HG02884 (cell line): ENCODE data around the gene DNM3.

Experiments
- ATAC-seq: cut with Tn5 transposase; IDR thresholded peaks from one replicate; pipeline ENCODE4 v1.9.1; 2021; ENCODE audit warnings: mild to moderate bottlenecking, moderate library complexity; ENCODE audit not compliant: unreplicated experiment

Gene DNM3

GRCh38 chr1:172089768-172090510, 248.6 kb downstream of the DNM3 start:
- no peak for ATAC-seq

GRCh38 chr1:172090511-172090817, 249.2 kb downstream of the DNM3 start:
- no peak for ATAC-seq

- ATAC-seq = no peak
Observed at GRCh38 chr1:172095846-172096245, 254.5 kb downstream of the DNM3 start.

GRCh38 chr1:172105230-172105629, 263.9 kb downstream of the DNM3 start:
- ATAC-seq = no peak

- ATAC-seq = no peak
Observed at GRCh38 chr1:172107316-172107975, 266.1 kb downstream of the DNM3 start.

GRCh38 chr1:172108161-172108893, 267.0 kb downstream of the DNM3 start:
- no peak for ATAC-seq

- no peak for ATAC-seq
Observed at GRCh38 chr1:172109359-172109758, 268.1 kb downstream of the DNM3 start.

- ATAC-seq = no peak
Observed at GRCh38 chr1:172112576-172112975, 271.3 kb downstream of the DNM3 start.

- ATAC-seq = no peak
Observed at GRCh38 chr1:172117800-172118199, 276.5 kb downstream of the DNM3 start.

- ATAC-seq = no peak
Observed at GRCh38 chr1:172118618-172119017, 277.3 kb downstream of the DNM3 start.

- no peak for ATAC-seq
Observed at GRCh38 chr1:172119184-172119583, 277.9 kb downstream of the DNM3 start.

GRCh38 chr1:172120381-172120780, 279.1 kb downstream of the DNM3 start:
- no peak for ATAC-seq

GRCh38 chr1:172121081-172121717, 279.9 kb downstream of the DNM3 start:
- no peak for ATAC-seq

- ATAC-seq = no peak
Observed at GRCh38 chr1:172122381-172122780, 281.1 kb downstream of the DNM3 start.

- no peak for ATAC-seq
Observed at GRCh38 chr1:172125250-172125649, 284.0 kb downstream of the DNM3 start.

- ATAC-seq = no peak
Observed at GRCh38 chr1:172125812-172126430, 284.6 kb downstream of the DNM3 start.

GRCh38 chr1:172132836-172133235, 291.5 kb downstream of the DNM3 start:
- no peak for ATAC-seq

GRCh38 chr1:172134087-172134731, 292.9 kb downstream of the DNM3 start:
- ATAC-seq = no peak

GRCh38 chr1:172135076-172135672, 293.9 kb downstream of the DNM3 start:
- ATAC-seq = no peak

- no peak for ATAC-seq
Observed at GRCh38 chr1:172135978-172136610, 294.8 kb downstream of the DNM3 start.
